GM21381 (cell line): ENCODE data around the gene PILRA.
"Not testable (repeated sequence)": the region's sequence is repeated elsewhere in the genome, so short reads cannot be mapped to it uniquely, and the experiment has no call there.

Experiments
- ATAC-seq: cut with Tn5 transposase; IDR thresholded peaks from one replicate; pipeline ENCODE4 v1.9.1; 2021; ENCODE audit warnings: mild to moderate bottlenecking, moderate library complexity; ENCODE audit not compliant: unreplicated experiment

PILRA gene

GRCh38 chr7:100357131-100357561 lies 16.1 kb upstream of the PILRA start:
- no peak for ATAC-seq

- no peak for ATAC-seq
These were observed 15.0 kb upstream of the PILRA start, which contains the start of gene PILRB for GRCh38 chr7:100358027-100358856. PILRB (plus strand) TSS chr7:100358117; CDS start chr7:100358303, 186 bp downstream.

GRCh38 chr7:100358857-100359212 lies 14.5 kb upstream of the PILRA start:
- no peak for ATAC-seq

DNA sequence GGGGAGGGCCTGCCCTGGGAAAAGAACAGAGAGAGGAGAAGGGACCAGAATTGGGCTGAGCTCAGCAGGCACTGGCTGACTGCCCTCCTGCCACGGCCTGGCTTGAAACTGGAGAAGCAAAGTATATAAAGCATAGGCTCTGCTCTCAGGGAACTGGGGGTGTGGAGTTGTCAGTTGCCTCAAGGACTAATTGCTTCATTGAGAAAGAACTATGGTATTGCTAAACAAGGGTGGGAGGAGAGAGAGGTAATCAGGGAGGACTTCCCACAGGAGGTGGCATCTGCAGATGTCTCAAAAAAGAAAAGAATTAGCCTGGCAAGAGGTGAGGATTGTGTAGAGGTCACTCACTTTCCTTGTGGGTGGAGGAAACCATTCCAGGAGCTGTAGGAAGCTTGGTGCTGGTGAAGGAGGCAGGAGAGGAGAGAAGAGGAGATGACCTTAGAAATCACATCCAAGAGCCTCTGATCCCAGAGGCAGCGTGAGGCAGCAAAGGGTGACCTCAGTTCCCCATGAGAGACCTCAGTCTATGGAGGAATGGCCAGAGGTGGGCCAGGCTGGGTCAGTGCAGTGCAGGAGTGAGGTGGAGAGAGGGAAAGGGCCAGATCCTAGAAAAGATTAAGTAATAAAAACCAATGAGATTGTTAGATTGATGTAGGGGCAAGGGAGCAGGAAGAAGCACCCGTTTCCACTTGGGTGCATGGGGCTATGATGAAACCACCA lies 13.0 kb upstream of the PILRA start:
- ATAC-seq, result no peak

DNA sequence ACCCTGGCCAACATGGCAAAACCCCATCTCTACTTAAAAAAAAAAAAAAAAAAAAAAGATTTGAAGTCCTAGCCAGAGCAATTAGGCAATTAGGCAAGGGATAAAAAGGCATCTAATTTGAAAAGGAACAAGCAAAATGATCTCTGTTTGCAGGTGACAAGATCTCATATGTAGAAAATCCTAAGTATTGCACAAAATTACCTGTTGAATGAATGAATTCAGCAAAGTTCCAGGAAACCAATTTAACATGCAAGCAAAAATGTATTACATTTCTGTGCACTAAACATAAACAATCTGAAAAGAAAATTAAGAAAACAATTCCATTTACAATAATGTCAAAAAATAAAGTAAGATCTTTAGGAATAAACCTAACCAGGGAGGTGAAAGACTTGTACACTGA lies 10.2 kb upstream of the PILRA start:
- no peak for ATAC-seq

DNA sequence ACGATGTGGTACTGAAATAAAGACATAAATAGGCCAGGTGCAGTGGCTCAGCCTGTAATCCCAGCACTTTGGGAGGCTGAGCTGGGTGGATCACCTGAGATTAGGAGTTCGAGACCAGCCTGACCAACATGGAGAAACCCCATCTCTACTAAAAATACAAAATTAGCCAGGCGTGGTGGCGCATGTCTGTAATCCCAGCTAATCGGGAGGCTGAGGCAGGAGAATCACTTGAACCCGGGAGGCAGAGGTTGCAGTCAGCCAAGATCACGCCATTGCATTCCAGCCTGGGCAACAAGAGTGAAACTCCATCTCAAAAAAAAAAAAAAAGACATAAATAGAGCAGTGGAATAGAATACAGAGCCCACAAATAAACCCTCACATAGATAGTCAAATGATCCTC lies 9.5 kb upstream of the PILRA start:
- ATAC-seq, result not testable (repeated sequence)

GRCh38 chr7:100364480-100364879 lies 8.8 kb upstream of the PILRA start:
- ATAC-seq, result no peak

DNA sequence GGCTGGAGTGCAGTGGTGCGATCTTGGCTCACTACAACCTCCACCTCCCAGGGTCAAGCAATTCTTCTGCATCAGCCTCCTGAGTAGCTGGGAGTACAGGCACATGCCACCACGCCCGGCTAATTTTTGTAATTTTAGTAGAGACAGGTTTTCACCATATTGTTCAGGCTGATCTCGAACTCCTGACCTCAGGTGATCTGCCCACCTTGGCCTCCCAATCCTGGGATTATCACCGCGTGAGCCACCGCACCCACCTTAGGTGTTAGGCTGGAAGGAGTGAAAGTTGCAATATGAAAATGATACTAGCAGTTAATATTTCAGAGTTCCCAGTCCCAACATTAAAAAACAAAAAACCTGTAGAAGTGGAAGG lies 7.3 kb upstream of the PILRA start:
- ATAC-seq, result not testable (repeated sequence)

GRCh38 chr7:100366411-100367250 lies 6.7 kb upstream of the PILRA start:
- ATAC-seq, result no peak

DNA sequence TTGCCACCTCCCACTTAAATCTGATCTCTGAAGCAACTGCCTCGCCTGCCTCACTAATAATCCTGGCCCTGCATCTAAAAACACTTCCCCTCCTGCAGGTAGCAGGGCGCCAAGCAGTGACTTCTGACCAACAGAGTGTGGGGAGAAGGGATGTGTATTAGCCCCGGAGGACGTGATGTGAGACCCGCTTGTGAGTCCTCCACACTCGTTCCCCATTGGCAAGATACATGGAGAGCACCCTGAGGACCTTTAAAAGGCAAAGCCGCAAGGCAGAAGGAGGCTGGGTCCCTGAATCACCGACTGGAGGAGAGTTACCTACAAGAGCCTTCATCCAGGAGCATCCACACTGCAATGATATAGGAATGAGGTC lies 6.1 kb upstream of the PILRA start:
- ATAC-seq, result no peak

GRCh38 chr7:100367676-100368613 lies 5.3 kb upstream of the PILRA start:
- ATAC-seq, result no peak

DNA sequence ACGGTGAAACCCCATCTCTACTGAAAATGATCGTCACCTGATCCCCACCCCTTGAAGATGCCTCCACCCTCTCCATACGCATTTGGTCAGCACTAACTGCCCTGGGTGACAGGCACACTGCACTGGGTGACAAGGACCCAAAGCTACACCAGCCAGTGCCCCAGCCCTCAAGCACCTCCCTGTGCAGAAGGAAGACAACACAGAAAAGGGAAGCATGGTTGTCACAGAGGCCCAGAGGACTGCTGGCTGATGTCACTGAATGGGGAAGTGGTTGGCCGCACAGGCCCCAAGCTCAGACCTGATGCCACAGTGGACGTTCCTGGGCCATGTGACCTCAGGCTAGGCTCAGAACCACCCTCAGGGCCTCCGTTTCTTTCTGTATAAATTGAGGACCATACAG lies 4.2 kb upstream of the PILRA start:
- peak; percentile 48 for ATAC-seq

DNA sequence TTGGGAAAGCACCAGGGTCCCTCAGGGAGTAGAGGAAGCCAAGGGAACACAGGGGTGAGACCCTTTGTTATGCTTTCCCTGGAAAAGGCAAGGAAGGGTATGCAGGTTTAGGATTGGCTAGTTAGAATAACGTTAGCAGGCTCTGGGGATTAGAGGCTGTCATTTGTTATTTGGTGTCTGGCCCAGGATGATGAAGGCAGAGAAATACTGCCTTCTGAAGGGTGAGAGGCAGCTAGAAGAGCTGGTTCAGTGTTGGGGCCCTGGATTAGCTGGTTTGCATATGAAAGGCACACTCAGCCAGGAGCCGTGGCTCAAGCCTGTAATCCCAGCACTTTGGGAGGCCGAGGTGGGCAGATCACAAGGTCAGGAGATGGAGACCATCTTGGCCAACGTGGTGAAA lies 3.0 kb upstream of the PILRA start:
- no peak for ATAC-seq

DNA sequence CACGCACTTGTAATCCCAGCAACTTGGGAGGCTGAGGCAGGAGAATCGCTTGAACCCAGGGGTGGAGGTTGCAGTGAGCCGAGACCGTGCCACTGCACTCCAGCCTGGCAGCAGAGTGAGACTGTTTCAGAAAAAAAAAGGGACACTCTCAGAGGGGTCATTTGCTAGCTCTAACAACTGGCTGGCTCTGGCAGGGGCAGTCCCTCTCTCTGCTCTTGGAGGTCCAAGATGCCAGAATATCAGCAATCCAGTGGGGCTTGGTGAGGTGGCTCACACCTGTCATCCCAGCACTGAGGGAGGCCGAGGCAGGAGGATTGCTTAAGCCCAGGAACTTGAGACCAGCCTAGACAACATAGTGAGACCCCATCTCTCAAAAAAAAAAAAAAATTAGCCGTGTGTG lies 2.5 kb upstream of the PILRA start:
- ATAC-seq, result no peak

DNA sequence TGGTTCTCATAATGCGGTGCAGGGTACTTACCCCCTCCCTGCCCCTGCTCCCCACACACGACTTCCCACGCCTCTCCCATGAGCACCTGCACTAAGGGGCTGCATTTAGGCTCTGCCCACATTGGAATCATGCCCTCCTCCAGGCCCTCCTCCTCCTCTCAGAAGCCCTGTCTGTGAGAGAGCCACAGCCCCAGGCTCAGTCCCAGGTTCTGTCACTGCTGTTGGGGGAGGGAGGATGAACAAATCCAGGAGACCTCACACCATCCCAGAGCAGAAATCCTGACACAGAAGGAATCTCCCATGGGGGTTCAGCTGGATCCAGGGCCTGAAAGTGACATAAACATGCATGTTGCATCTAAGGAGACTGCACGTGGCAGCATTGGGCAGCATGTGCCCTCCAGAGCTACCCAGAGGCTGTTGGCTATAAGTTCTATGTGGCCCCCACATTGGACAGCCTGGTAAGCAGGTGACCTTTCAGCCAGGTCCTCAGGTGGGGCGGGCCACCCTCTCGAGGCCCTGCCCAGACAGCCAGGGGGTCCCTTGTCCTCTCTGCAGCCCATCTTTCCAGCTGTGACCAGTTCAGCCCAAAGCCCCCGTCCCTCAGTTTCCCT lies 1.6 kb upstream of the PILRA start:
- ATAC-seq, result no peak

DNA sequence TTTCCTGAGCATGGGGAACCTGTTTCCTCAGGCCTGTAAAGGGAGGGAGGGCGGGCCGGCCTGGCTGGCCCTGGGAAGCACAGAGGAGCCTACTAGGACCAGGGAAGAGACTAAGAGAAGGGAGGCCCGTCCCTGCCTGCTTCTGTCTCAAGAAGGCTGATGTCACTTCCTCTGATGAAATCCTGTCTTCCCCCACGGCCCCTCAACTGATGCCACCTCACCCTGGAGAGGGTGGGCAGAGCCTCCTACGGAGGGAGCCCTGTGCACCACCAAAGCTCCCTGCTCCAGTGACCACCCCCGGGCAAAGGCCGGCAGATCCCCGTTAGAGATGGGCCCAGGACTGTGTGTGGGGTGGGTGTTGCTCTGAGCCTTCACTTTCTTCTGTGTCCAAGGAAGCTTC lies 1.0 kb upstream of the PILRA start:
- ATAC-seq, result no peak

DNA sequence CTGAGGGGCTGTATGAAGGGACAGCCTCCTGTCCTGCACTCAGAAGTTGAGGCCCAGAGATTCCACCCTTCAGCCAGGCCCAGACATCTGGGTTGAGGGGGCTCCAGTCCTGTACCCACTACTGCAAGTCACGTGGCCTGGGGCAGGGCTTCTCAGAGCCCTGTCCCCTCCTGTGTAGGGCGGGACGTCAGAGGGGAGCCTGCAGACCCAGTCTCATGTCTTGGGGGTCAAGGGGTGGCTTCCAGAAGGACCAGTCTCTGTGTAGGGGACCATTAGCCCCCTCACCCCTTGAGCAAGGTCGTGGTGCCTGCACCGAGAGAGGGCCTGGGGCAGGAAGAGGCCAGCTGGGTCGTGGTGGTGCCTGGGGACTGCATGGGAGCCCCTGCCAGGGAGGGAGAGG lies 593 bp upstream of the PILRA start:
- no peak for ATAC-seq

DNA sequence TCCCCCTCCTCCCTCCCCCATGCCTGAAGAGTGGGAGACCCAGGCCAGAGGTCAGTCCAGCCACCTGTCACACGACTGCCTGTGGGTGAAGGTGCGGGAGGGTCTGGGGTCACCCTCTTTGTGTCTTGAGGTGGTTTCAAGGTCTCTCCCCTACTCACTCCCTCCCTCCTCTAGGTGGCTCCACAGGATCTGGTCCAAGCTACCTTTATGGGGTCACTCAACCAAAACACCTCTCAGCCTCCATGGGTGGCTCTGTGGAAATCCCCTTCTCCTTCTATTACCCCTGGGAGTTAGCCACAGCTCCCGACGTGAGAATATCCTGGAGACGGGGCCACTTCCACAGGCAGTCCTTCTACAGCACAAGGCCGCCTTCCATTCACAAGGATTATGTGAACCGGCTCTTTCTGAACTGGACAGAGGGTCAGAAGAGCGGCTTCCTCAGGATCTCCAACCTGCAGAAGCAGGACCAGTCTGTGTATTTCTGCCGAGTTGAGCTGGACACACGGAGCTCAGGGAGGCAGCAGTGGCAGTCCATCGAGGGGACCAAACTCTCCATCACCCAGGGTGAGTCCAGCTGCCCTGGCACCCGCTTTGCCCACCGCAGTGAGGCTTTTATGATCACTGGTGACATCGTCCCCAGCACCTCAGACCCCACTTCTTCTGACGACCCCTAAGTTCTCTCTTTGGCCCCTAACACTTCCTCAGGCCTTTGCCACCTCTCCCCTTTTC lies 747 bp downstream of the PILRA start:
- not testable (repeated sequence) for ATAC-seq

DNA sequence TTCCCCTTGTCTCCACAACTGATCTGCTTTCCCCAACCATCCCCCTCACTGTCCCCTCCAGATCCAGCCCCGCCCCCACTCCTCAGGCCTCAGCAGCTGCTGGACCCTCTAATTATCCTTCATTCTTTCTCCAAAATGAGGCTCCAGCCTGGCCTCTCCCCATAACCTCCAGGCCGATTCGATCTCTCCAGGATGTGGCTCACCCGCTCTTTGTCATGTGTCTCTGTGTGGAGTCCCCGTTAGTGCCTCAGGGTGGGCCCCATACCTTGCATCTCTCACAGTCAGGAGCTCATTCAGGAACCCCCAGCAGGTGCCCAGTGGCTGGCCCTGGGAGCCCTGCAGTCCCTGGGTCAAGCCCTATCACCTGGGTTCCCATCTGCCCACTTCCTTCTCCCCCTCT lies 1.3 kb downstream of the PILRA start:
- ATAC-seq, result no peak
